Measurements from ENCODE around the gene PRR5L. TPM values are rescaled to one million over a fixed set of nuclear protein-coding genes. Genes with fewer than 3 reads are reported as not detected.
A peak's percentile ranks its signal among the peaks of the same experiment; 100 is the strongest.
"Not testable (repeated sequence)": the region's sequence is repeated elsewhere in the genome, so short reads cannot be mapped to it uniquely, and the experiment has no call there.

Gene PRR5L
- total RNA-seq, 1 donor from 2014 or later, result 3.0 TPM

DNA sequence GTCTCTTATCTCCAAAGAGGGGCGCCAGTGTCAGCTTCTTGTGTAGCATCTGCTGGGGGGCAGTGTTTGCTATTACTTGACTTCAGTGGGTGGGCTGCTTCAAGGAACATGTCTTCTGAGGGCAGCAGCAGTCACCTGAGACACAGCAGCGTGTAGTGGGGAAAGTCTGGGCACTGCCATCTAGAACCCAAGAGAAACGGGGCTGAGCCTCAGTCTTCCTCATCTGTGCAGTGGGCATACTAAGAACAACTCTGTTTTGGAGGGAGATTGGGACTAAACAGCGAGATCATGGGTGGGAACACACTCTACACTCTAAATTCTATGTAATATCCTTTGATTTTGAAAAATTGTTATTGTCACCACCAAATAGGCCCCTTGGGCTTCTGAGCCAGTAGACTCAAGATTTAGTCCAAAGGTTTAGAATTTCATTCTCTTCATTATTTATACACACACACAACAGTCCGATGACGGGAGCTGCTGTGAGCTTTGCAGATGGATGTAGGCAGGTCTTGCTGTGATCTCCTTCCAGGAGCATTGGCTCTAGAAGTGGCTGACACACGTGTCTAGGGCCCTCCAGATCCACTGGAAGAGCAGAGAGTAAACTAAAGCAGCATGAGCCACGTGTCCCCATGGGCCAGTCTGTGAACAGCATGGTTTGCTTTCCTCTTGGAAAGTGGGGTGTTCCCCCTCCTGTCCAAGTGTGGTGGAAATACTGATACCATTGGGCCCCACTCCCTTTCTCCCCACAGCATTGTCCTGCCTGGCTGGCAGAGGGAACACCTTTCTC is 162.2 kb downstream of the PRR5L start:
- no peak for DNase-seq (ENCODE audit: low read depth in 2 of 2)

DNA sequence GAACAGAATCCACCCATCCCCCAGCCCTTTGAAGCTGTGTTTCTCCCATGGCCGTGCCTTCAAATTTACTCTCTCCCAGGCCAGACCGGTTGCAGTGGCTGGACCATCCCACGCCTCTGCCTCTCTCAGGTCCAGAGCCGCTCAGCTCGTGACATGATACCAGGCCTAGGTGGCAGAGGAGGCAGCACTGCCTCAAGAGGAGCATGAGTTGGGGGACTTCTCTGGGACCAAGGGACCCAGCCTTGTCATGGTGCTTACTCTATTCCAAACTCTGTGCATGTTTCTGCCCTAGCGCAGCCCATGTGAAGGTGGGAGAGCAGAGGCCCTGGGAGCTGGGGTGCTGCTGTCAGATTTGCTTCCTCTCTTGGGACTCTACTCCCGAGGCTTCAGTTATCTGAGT is 163.0 kb downstream of the PRR5L start:
- no peak for DNase-seq (ENCODE audit: low read depth in 2 of 2)

DNA sequence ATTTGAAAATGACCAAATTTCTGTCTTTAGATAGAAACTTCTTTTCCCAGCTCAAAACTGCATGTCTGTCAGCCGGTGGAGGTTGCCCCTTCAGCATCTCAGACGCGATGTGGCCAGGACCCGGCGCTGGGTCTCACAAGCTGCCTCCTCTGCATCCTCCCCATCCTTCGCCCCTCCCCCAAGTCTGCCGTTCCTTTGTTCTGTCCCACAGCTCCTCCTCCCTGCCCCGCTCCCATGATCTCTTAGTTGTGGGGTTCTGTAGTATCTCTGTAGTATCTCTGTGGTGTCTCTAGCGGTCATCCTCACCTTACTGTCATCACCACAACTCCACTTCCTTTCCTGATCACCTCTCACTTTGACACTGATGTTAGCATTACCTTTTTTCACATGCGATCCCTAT is 164.1 kb downstream of the PRR5L start:
- no peak for DNase-seq (ENCODE audit: low read depth in 2 of 2)

DNA sequence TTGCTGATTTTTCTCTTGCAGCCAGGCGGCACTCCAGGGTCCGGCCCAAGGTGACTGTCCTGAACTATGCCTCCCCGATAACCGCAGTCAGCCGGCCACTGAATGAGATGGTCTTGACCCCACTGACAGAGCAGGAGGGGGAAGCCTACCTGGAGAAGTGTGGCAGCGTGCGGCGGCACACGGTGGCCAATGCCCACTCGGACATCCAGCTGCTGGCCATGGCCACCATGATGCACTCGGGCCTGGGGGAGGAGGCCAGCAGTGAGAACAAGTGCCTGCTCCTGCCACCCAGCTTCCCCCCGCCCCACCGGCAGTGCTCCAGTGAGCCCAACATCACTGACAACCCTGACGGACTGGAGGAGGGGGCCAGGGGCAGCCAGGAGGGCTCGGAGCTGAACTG is 166.2 kb downstream of the PRR5L start:
- no peak for DNase-seq (ENCODE audit: low read depth in 2 of 2)

GRCh38 chr11:36463781-36464180 is 167.7 kb downstream of the PRR5L start:
- DNase-seq (ENCODE audit: low read depth in 2 of 2), result no peak

DNA sequence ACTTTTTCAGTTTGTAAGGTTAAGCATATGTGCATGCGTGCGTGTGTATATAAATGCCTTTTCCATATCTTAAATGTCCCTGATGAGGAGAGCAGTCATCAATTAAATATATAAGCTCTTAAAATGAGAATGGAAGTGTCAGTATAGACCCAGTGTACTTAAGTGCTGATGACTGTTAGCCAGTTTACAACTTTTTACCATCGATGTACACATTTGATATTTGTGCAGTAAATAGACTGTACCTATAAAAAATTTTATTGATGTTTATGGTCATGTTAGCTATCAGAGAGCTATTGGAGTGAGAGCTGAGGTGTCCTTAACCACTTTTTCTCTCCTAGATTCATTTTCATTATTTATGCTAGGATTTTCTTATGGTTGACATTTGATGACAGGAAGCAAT is 168.6 kb downstream of the PRR5L start:
- no peak for DNase-seq (ENCODE audit: low read depth in 2 of 2)

DNA sequence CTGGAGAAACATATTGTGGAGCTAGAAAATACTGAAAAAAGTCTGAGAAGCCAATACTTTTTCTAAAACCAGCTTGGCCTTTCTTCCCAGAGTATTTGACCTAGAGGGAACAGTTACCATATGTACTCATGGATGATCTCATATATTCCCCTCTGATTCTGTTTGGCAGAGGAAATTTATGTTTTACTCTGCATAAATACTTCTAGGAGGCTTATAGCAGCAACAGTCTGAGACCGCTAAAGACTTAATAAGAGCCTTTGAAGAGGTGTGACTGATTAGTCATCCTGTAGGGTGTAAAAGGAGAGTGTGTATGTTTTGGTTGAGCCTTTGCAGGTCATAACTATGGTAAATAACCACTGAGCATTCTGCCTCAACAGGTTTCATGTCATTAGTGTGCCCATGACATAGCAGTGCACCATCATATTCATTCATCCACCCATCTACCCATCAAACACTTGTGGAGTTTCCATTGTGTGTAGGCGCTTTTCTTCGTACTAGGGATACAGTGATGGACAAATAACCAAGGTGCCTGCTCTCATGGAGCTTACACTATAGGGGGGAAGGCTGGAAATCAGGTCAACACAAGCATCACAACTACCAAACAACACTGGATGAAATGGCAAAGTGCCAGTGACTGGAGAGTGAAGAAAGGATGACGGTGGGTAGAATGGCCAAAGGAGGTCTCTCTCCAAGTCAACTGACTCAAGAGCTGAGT is 169.5 kb downstream of the PRR5L start:
- DNase-seq (ENCODE audit: low read depth in 2 of 2), result peak in 1 of 2 donors; percentile 16

- no peak for DNase-seq (ENCODE audit: low read depth in 2 of 2)
Observed at GRCh38 chr11:36467012-36467411, 170.9 kb downstream of the PRR5L start.

DNA sequence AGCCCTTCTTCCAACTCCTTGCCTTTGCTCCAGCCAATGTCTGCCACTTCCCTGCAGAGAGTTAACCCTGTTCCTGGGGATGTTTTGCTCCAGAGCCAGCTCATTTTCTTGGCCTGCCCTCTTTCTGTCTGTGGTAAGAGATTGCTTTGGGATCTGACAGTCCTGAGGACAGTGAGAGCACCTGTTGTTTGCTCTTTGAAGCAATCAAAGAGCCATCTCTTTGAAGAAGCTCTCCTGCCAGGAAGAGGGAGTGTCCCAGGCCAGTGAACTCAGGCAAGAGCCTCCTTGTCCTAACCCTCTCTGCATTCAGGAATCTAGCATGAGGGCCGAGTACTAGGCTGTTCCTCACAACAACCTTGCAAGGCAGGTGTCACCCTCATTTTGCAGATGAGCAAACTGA is 171.8 kb downstream of the PRR5L start:
- no peak for DNase-seq (ENCODE audit: low read depth in 2 of 2)

- DNase-seq (ENCODE audit: low read depth in 2 of 2), result no peak
Observed at GRCh38 chr11:36469063-36469462, 173.0 kb downstream of the PRR5L start.

GRCh38 chr11:36469881-36470802 is 174.1 kb downstream of the PRR5L start:
- DNase-seq (ENCODE audit: low read depth in 2 of 2), result peak in 1 of 2 donors; percentile 56

DNA sequence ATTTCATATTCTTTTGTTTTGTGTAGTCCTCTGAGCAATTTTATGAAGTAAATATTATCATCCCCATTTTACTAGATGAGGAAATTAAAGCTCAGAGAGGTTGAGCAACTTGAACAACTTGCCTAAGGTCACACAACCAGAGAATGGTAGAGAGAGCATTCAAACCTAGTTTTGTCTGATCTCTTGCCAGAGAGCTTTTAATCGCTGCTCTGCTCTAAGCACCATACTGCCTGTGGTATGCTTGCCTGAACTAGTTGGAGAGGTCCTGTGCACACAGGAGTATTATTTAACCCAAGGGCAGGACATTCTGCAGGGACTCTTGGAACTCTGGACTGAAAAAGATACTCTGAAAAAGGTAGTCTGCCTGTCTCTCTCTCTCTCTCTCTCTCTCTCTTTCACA is 175.5 kb downstream of the PRR5L start:
- no peak for DNase-seq (ENCODE audit: low read depth in 2 of 2)

DNA sequence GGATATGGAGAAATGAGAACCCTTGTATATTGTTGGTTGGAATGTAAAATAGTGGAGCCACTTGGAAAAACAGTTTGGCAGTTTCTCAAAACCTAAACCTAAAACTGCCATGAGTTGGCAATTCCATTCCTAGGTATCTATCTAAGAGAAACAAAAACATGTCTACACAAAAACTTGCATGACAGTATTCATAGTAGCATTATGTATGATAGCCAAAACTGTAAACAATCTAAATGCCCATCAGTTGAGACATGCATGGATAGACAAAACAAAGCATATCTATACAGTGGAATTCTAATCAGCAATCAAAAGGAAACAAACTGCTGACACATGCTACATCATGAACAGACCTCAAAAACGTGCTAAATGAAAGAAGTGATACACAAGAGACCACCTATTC is 179.1 kb downstream of the PRR5L start:
- no peak for DNase-seq (ENCODE audit: low read depth in 2 of 2)

DNA sequence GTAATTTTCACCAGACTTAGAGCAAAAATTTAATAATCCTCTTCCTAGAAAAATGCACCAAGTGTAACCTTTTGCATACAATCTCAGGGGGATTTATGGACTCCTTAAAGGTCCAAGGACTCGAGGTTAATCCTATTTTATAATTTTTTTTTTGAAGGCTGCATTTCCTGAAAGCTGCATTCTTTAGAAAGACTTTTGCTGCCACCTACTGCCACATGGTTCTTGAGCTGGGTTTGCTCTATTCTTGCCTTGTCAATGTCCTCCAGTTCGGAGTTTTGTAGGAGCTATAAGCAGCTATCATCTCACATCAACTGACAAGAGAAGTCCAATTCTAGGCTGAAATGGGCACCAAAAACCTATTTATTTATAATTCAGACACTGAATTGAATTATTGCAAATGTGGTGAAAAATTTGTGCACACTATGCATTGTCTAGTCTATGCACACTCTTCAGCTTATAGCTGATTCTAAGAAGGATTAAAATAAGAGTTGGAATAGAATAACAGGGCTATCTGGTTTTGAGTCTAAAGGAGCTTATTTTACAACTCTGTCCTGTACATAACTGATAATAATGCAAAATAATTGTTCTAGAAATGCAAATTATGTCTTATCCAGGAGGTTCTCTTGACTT is 182.7 kb downstream of the PRR5L start:
- DNase-seq (ENCODE audit: low read depth in 2 of 2), result peak; percentile 51 to 69

DNA sequence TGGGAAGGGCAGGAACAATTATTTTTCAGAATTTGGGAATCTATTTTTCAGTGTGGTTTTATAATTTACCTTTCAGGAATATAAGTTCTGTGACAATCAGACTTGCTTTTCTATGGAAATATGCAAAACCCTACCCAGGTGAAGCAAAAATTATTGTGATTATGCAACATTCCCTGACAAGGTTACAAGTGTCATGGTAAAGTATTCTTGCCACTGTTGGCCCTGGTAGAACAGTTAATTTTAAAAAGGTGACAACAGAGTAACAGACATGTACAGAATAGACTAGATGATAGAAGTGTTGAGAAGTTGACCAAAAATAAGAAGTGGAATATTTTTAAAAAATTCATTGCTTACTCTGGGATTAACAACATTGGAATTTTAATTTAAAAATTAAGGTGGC is 184.7 kb downstream of the PRR5L start:
- no peak for DNase-seq (ENCODE audit: low read depth in 2 of 2)

- not testable (repeated sequence) for DNase-seq (ENCODE audit: low read depth in 2 of 2)
Observed at GRCh38 chr11:36483042-36483441, 187.0 kb downstream of the PRR5L start.

- no peak for DNase-seq (ENCODE audit: low read depth in 2 of 2)
Observed at GRCh38 chr11:36485298-36486002, 189.4 kb downstream of the PRR5L start.

DNA sequence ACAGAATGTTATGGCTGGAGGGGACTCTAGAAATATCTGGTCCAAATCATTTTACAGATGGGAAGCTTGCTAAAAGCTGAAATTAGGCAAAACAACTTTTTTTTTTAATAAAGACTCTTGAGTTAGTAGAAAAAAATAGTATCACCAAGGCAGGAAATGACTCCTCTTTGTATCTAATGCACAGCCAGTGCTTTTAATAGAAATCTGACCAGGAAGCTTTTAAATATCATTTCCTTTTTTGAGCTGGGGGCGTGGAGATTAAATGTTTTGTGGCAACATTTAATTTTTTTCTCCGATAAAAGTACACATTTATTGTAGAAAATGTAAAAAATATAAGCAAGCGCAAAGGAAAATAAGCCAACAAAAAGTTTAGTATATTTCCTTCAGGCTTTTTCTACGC is 191.5 kb downstream of the PRR5L start:
- DNase-seq (ENCODE audit: low read depth in 2 of 2), result peak; percentile 71 to 75

GRCh38 chr11:36488096-36488495 is 192.0 kb downstream of the PRR5L start:
- DNase-seq (ENCODE audit: low read depth in 2 of 2), result peak; percentile 11 to 36

DNA sequence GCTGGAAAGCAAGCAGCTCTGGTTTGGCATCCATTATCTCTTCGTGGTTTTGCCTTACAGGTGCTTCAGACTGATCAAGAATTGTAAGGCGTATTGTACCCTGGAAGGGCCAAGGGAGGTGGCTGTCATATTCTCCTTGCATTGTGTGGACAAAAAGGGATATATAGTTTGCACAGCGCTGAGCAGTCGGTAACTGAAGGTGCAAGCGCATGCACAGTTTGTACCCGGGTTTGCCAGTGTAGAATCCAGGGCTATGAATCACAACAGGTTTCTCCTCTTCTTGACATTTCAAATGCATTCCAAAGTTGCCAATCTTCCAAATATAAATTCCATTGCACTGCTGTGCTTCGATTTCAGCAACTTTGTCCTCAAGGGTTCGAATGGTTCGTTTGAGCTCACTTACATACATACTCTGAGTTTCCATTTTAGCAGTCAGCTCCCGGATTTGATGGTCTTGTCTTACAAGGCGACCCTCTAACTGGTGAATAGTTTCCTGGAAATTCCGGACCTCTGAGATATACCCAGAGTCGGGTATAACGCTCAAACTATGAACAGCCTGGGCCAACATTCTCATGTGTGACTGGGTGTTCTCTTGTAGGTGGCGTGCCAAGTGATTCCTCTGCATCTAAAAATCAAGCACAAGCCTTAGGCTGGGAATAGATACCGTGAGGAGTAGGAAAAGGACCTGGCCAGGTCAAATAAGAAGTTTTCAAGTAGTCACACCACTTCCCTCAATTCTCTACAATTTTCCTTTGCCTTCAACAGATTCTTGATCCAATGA is 194.1 kb downstream of the PRR5L start:
- DNase-seq (ENCODE audit: low read depth in 2 of 2), result no peak
